ENCODE measurements around the gene PCK2.
A peak's percentile ranks its signal among the peaks of the same experiment; 100 is the strongest.

PCK2 gene

GRCh38 chr14:24139272-24139934 lies 45.3 kb downstream of the PCK2 start:
- Histone ChIP-seq H3K79me2 (peaks cover 7% of the 10 kb centered on the region), H3K9ac (no peak overlapping the region), H3K4me3 (ENCODE audit: low read depth, low read length) (no peak overlapping the region), H3K4me2 (ENCODE audit: low read length) (no peak overlapping the region), H3K27me3 (ENCODE audit: control insufficient read depth, insufficient read depth, low read length) (no peaks in the 10 kb centered on the region), H3K4me1 (peaks cover 8% of the 10 kb centered on the region), H3K27ac (no peak overlapping the region), H2AFZ (no peak overlapping the region), H3K9me3 (ENCODE audit: control insufficient read depth, low read length) (no peaks in the 10 kb centered on the region), H3K36me3 (ENCODE audit: control insufficient read depth, insufficient read depth, low read length) (no peaks in the 10 kb centered on the region)
- no peak for TF ChIP-seq CTCF (IDR thresholded peaks at IDR 0.05)

- no peaks in the 10 kb centered on the region for H3K9me3 ChIP-seq (ENCODE audit: control insufficient read depth, low read length)
- H3K27me3 ChIP-seq (ENCODE audit: control insufficient read depth, insufficient read depth, low read length) = no peaks in the 10 kb centered on the region
- H3K27ac ChIP-seq = peak within 1 kb of the TSS; percentile 91
- H3K79me2 ChIP-seq = peaks cover 7% of the 10 kb centered on the region
- H3K4me1 ChIP-seq = peaks cover 15% of the 10 kb centered on the region
- H3K9ac ChIP-seq = peak within 1 kb of the TSS; percentile 38
- H2AFZ ChIP-seq = peak within 1 kb of the TSS; percentile 81
- peak; percentile 40 for TF ChIP-seq CTCF (IDR thresholded peaks at IDR 0.05)
- peak within 1 kb of the TSS; percentile 97 for H3K4me2 ChIP-seq (ENCODE audit: low read length)
- H3K36me3 ChIP-seq (ENCODE audit: control insufficient read depth, insufficient read depth, low read length) = no peaks in the 10 kb centered on the region
- H3K4me3 ChIP-seq (ENCODE audit: low read depth, low read length) = peak within 1 kb of the TSS; percentile 79
Observed at GRCh38 chr14:24141097-24141880, 47.2 kb downstream of the PCK2 start, which contains the start of gene EMC9. Gene EMC9 (minus strand): TSS chr14:24141591. CDS start chr14:24141304, 287 bp downstream.

GRCh38 chr14:24143511-24143910 lies 49.4 kb downstream of the PCK2 start:
- TF ChIP-seq CTCF (IDR thresholded peaks at IDR 0.05) = no peak
- Histone ChIP-seq H3K9ac (no peak overlapping the region), H3K4me3 (ENCODE audit: low read depth, low read length) (no peak overlapping the region), H3K79me2 (peaks cover 14% of the 10 kb centered on the region), H3K4me1 (peaks cover 17% of the 10 kb centered on the region), H3K27ac (no peak overlapping the region), H3K9me3 (ENCODE audit: control insufficient read depth, low read length) (no peaks in the 10 kb centered on the region), H3K4me2 (ENCODE audit: low read length) (no peak overlapping the region), H3K27me3 (ENCODE audit: control insufficient read depth, insufficient read depth, low read length) (no peaks in the 10 kb centered on the region), H3K36me3 (ENCODE audit: control insufficient read depth, insufficient read depth, low read length) (no peaks in the 10 kb centered on the region), H2AFZ (no peak overlapping the region)

- Histone ChIP-seq H3K4me3 (ENCODE audit: low read depth, low read length) (no peak overlapping the region), H3K9ac (no peak overlapping the region)
- no peak for TF ChIP-seq CTCF (IDR thresholded peaks at IDR 0.05)
Observed at GRCh38 chr14:24144451-24144850, 50.3 kb downstream of the PCK2 start.

More at GRCh38 chr14:24144451-24144850, 50.3 kb downstream of the PCK2 start:
- Histone ChIP-seq H3K9me3 (ENCODE audit: control insufficient read depth, low read length) (no peaks in the 10 kb centered on the region), H3K4me2 (ENCODE audit: low read length) (no peak overlapping the region), H3K27me3 (ENCODE audit: control insufficient read depth, insufficient read depth, low read length) (no peaks in the 10 kb centered on the region), H3K27ac (no peak overlapping the region), H3K4me1 (peaks cover 15% of the 10 kb centered on the region), H2AFZ (no peak overlapping the region), H3K36me3 (ENCODE audit: control insufficient read depth, insufficient read depth, low read length) (no peaks in the 10 kb centered on the region), H3K79me2 (peaks cover 13% of the 10 kb centered on the region)

Measured in parathyroid adenoma (tissue), 2 donors.